GM12878 (cell line): ENCODE results near the gene MFAP2. TPM values are rescaled to one million over a fixed set of nuclear protein-coding genes. Genes with fewer than 3 reads are reported as not detected.

ENCODE experiments used
- ATAC-seq: fragments of 200-7000 bp; cut with Tn5 transposase; 3 replicates; pipeline ENCODE4 v1.9.1; 2020; ENCODE audit warnings: mild to moderate bottlenecking, moderate library complexity
- BruUV-seq: library from RNA; stranded (reverse); fragments of 400-500 nt; replicated peaks from 2 replicates; lab custom pipeline; 2021; lab: Mats Ljungman, UMichigan
- CTCF ChIA-PET: fragments of 300-600 bp; sonication (Branson Sonifier 250); formaldehyde crosslinking; extraction: SDS; loops from one replicate; lab custom pipeline; 2021; ENCODE audit warnings: inconsistent platforms; lab: Yijun Ruan, JAX
- POLR2A ChIA-PET: fragments of 350-600 bp; formaldehyde crosslinking; extraction: SDS; loops from one replicate; lab custom pipeline; 2021; ENCODE audit warnings: inconsistent platforms; lab: Charles Lee
- RAD21 ChIA-PET: fragments of 300-600 bp; sonication (Branson Sonifier 250); formaldehyde crosslinking; loops from one replicate; lab custom pipeline; 2023; ENCODE audit warnings: antibody characterized with exemption; ENCODE audit not compliant: unreplicated experiment; lab: Charles Lee
- SMC1A ChIA-PET: fragments of 300-600 bp; sonication (Branson Sonifier 250); formaldehyde crosslinking; loops from one replicate; lab custom pipeline; 2023; ENCODE audit not compliant: unreplicated experiment, uncharacterized antibody; lab: Charles Lee
- DNase-seq: peaks from one replicate; pipeline ENCODE4 v3.0.0-alpha.2; 2011; ENCODE audit warnings: low read depth, low spot score
- FAIRE-seq: peaks from 3 replicates; lab custom pipeline; 2011; peaks lifted over from hg19 to GRCh38; lab: Jason Lieb, UNC
- H2AFZ ChIP-seq: 2 replicates; pipeline ENCODE4 v1.6.0; 2011; ENCODE audit warnings: low read depth, low read length, control low read depth; ENCODE audit not compliant: control insufficient read depth
- H3K27ac ChIP-seq: 2 replicates; pipeline ENCODE4 v1.5.1; 2011; ENCODE audit warnings: control low read depth; ENCODE audit not compliant: control insufficient read depth, insufficient read depth
- H3K27me3 ChIP-seq, 2 experiments: replicated peaks in 1 of 2; 2 replicates each; pipeline versions ENCODE4 v1.6.0 to v1.6.1; 2011; ENCODE audit warnings: low read length in 1 of 2; ENCODE audit not compliant: control insufficient read depth in 2 of 2, insufficient read depth in 2 of 2
- H3K36me3 ChIP-seq, 2 experiments: 2 replicates each; pipeline ENCODE4 v1.5.1; 2011; ENCODE audit warnings: low read length in 1 of 2; ENCODE audit not compliant: control insufficient read depth in 2 of 2, insufficient read depth in 2 of 2
- H3K4me1 ChIP-seq: 2 replicates; pipeline ENCODE4 v1.6.1; 2011; ENCODE audit warnings: mild to moderate bottlenecking, low read length, moderate library complexity, mixed read lengths; ENCODE audit not compliant: control insufficient read depth, insufficient read depth
- H3K4me2 ChIP-seq: 2 replicates; pipeline ENCODE4 v1.6.0; 2011; ENCODE audit warnings: control low read depth; ENCODE audit not compliant: control insufficient read depth, insufficient read depth
- H3K4me3 ChIP-seq: fragments of 200-600 bp; sonication (generic); 2 replicates; pipeline ENCODE4 v1.5.1; 2016
- H3K79me2 ChIP-seq: 2 replicates; pipeline ENCODE4 v1.6.0; 2011; ENCODE audit warnings: low read length; ENCODE audit not compliant: control insufficient read depth, insufficient read depth
- H3K9ac ChIP-seq: 2 replicates; pipeline ENCODE4 v1.8.0; 2011; ENCODE audit warnings: low read length, control low read depth, mixed read lengths; ENCODE audit not compliant: control insufficient read depth, insufficient read depth
- H3K9me3 ChIP-seq: replicated peaks from 3 replicates; pipeline ENCODE4 v1.5.1; 2011; ENCODE audit warnings: mild to moderate bottlenecking, low read length; ENCODE audit not compliant: control insufficient read depth, insufficient read depth
- H4K20me1 ChIP-seq: 2 replicates; pipeline ENCODE4 v1.6.0; 2011; ENCODE audit not compliant: control insufficient read depth, insufficient read depth
- CBX5 ChIP-seq: sonication (generic); IDR thresholded peaks from 2 replicates; pipeline ENCODE4 v1.6.1; 2016; ENCODE audit warnings: low read depth, moderate library complexity, mild to moderate bottlenecking, inconsistent platforms
- CREB1 ChIP-seq: IDR thresholded peaks from 2 replicates; pipeline ENCODE4 v1.6.1; 2012; ENCODE audit warnings: low read depth, mild to moderate bottlenecking, inconsistent platforms
- FOXK2 ChIP-seq: fragments of 450-650 bp; IDR thresholded peaks from 2 replicates; pipeline ENCODE4 v1.6.1; 2017; ENCODE audit warnings: mild to moderate bottlenecking, moderate library complexity
- FOXM1 ChIP-seq: IDR thresholded peaks from 2 replicates; pipeline ENCODE4 v1.6.1; 2012; ENCODE audit warnings: low read depth, mild to moderate bottlenecking, inconsistent platforms, low read length, moderate library complexity
- HCFC1 ChIP-seq: fragments of 150-350 bp; IDR thresholded peaks from 2 replicates; pipeline ENCODE4 v1.6.1; 2014; ENCODE audit warnings: low read length
- KAT2A ChIP-seq: conservative IDR thresholded peaks from 2 replicates; pipeline ENCODE4 v1.6.1; 2011; ENCODE audit warnings: low read depth, low read length; ENCODE audit not compliant: control insufficient read depth
- LARP7 ChIP-seq: fragments of 450-650 bp; IDR thresholded peaks from 2 replicates; pipeline ENCODE4 v1.6.1; 2017; ENCODE audit warnings: mild to moderate bottlenecking
- MYC ChIP-seq: IDR thresholded peaks from 2 replicates; pipeline ENCODE4 v1.6.1; 2011; ENCODE audit warnings: mild to moderate bottlenecking, low read length, moderate library complexity, inconsistent platforms; ENCODE audit not compliant: insufficient read depth, insufficient replicate concordance, insufficient read length, severe bottlenecking
- NBN ChIP-seq: fragments of 450-650 bp; IDR thresholded peaks from 2 replicates; pipeline ENCODE4 v1.6.1; 2016
- NFYB ChIP-seq: IDR thresholded peaks from 2 replicates; pipeline ENCODE4 v1.6.1; 2011; ENCODE audit warnings: low read depth, mild to moderate bottlenecking, low read length, improper control_type of control experiment, moderate library complexity; ENCODE audit not compliant: insufficient read depth
- SMC3 ChIP-seq: IDR thresholded peaks from 2 replicates; pipeline ENCODE4 v1.6.1; 2011; ENCODE audit warnings: low read length, improper control_type of control experiment, borderline replicate concordance
- TAF1 ChIP-seq: IDR thresholded peaks from 2 replicates; pipeline ENCODE4 v1.6.1; 2011; ENCODE audit warnings: mild to moderate bottlenecking, low read depth, low read length, borderline replicate concordance
- TCF3 ChIP-seq: IDR thresholded peaks from 2 replicates; pipeline ENCODE4 v1.6.1; 2012; ENCODE audit warnings: low read depth, mild to moderate bottlenecking, low read length, borderline replicate concordance; ENCODE audit not compliant: insufficient read depth
- WGBS: methylation state at CpG from one replicate; pipeline ENCODE4 v1.1.6; 2016; ENCODE audit warnings: low lambda C conversion rate; ENCODE audit not compliant: insufficient replicate concordance, insufficient coverage; ENCODE audit errors: missing lambda C conversion rate; 5-methylcytosine and 5-hydroxymethylcytosine counted together
- in situ Hi-C: fragments of 300-500 bp; cut with MboI; formaldehyde crosslinking; loops from 9 replicates; pipeline ENCODE4 v1.14.3; 2018; ENCODE audit warnings: mixed read lengths
- intact Hi-C: fragments of 100-400 bp; cut with micrococcal nuclease; formaldehyde crosslinking; loops from one replicate; pipeline ENCODE4 v1.14.2; 2022; ENCODE audit not compliant: unreplicated experiment
- polyA plus RNA-seq, 11 experiments: library from polyadenylated mRNA; depleted of rRNA in 4 of 11; unstranded in 6 of 11; stranded (reverse) in 5 of 11; fragments of >200 nt; fragmentation: Nextera tagmentation in 4 of 11; fragmentation: Illumina TruSeq in 1 of 11; extraction: Ambion mirVana in 4 of 11; extraction: Trizol in 1 of 11; gene quantifications; 1 replicate in 1 of 11; 2 replicates in 10 of 11; pipeline versions ENCODE4 v1.2.1 to v1.2.3, GENCODE V29; 2011 to 2016; ENCODE audit warnings: inconsistent platforms in 2 of 11, missing spikeins in 2 of 11, low read depth in 1 of 11
- total RNA-seq, 4 experiments: library from RNA; depleted of rRNA in 3 of 4; stranded (reverse); fragments of >200 nt in 3 of 4; fragmentation: Illumina TruSeq in 1 of 4; extraction: Trizol in 1 of 4; gene quantifications; 2 replicates each; pipeline versions ENCODE4 v1.2.1 to v1.2.3, GENCODE V29; 2013 to 2021
- TF ChIP-seq, protein P1 (sequence below): fragments of 450-650 bp; conservative IDR thresholded peaks from 2 replicates; pipeline ENCODE4 v1.6.1; 2017; ENCODE audit warnings: mild to moderate bottlenecking, moderate library complexity
- TF ChIP-seq, protein P2 (sequence below): fragments of 450-650 bp; IDR thresholded peaks from 2 replicates; pipeline ENCODE4 v1.6.1; 2016; ENCODE audit warnings: mild to moderate bottlenecking

MFAP2 gene
- total and polyA plus RNA-seq, 10 of the 15 experiments (the other 5 are each of a cell fraction or from before 2014, with no cell fraction given) = 0.16 TPM; not detected in 9

DNA sequence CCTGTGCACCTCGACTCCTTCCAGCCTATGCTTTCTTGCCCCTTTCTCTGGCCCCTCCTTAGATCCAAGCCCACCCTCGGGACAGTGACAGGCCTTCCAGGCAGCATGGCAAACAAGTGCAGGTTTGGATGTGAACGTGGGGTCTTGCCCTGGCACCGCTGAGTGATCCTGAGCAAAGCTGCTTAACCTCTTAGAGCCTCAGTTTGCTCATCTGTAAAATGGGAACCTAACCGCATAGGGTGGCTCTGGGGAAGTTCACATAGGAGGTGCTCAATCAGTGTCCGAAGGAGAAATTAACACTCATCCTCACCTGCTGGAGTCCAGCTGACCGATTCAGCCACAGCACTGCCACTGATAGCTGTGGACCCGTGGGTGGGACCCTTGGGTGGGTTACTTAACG lies 7.2 kb downstream of the MFAP2 start (continued):
- TF ChIP-seq, protein P1, sequence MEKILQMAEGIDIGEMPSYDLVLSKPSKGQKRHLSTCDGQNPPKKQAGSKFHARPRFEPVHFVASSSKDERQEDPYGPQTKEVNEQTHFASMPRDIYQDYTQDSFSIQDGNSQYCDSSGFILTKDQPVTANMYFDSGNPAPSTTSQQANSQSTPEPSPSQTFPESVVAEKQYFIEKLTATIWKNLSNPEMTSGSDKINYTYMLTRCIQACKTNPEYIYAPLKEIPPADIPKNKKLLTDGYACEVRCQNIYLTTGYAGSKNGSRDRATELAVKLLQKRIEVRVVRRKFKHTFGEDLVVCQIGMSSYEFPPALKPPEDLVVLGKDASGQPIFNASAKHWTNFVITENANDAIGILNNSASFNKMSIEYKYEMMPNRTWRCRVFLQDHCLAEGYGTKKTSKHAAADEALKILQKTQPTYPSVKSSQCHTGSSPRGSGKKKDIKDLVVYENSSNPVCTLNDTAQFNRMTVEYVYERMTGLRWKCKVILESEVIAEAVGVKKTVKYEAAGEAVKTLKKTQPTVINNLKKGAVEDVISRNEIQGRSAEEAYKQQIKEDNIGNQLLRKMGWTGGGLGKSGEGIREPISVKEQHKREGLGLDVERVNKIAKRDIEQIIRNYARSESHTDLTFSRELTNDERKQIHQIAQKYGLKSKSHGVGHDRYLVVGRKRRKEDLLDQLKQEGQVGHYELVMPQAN = no peak
- no peak for TF ChIP-seq CBX5

DNA sequence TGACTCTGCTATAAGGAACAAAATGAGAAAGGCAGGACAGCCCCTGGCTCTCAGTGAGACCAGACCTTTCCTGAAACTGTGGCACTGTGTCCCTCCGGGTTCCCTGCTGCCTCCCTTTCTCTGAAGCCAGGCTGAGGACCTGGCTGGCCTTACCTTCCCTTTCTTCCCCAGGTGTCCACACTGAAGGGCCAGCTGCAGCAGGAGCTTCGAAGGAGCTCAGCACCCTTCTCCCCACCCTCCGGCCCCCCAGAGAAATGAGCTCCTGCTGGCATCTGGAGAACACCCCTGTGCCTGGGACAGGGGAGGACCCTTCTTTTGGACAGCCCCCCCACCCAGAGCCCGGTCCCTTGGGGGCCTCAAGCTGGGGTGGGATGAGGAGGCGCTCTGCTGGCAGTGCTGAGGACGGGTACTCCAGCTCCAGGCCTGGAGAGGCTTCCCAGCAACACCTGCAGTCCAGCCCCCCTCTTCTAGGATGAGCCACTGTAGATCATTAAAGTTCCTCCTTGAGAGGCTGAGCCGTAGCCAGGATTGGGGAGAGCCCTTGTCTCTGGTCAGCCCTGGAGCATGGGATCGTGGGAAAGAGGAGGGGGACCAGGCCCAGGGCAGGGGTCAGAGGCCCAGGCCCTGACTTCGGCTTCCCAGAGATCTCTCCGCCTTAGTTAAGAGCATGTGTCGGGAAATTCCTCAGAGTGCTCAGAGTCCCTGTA lies 8.1 kb downstream of the MFAP2 start:
- Histone ChIP-seq H3K9me3 (no peaks in the 10 kb centered on the region), H3K4me3 (no peak overlapping the region), H3K79me2 (no peaks in the 10 kb centered on the region), H3K4me2 (no peak overlapping the region), H3K27ac (no peak overlapping the region), H3K4me1 (no peaks in the 10 kb centered on the region), H3K27me3 (no peaks in the 10 kb centered on the region), H3K36me3 (no peaks in the 10 kb centered on the region), H4K20me1 (no peaks in the 10 kb centered on the region), H2AFZ (no peak overlapping the region), H3K9ac (no peak overlapping the region)
- ChIA-PET RAD21 (no interaction called here), CTCF (no interaction called here), SMC1A (no interaction called here), POLR2A (interaction anchor here (0.6 kb wide), 1 partner anchor 879 kb away, joined by 5 read pairs; no protein-coding TSS in a partner anchor)
- in situ Hi-C loops (no loop called here), intact Hi-C loops (no loop called here)
- ATAC-seq (no peak), DNase-seq (no peak), FAIRE-seq (no peak)
- no peak for TF ChIP-seq MYC
- TF ChIP-seq LARP7 = no peak
- TF ChIP-seq HCFC1 = no peak
- TF ChIP-seq FOXK2 = no peak
- TF ChIP-seq CREB1 = no peak
- no peak for TF ChIP-seq FOXM1
- TF ChIP-seq, protein P2, sequence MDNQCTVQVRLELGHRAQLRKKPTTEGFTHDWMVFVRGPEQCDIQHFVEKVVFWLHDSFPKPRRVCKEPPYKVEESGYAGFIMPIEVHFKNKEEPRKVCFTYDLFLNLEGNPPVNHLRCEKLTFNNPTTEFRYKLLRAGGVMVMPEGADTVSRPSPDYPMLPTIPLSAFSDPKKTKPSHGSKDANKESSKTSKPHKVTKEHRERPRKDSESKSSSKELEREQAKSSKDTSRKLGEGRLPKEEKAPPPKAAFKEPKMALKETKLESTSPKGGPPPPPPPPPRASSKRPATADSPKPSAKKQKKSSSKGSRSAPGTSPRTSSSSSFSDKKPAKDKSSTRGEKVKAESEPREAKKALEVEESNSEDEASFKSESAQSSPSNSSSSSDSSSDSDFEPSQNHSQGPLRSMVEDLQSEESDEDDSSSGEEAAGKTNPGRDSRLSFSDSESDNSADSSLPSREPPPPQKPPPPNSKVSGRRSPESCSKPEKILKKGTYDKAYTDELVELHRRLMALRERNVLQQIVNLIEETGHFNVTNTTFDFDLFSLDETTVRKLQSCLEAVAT = no peak
- TF ChIP-seq NFYB = no peak
- no peak for TF ChIP-seq KAT2A
- TF ChIP-seq TAF1 = no peak
- TF ChIP-seq NBN = no peak
- no peak for TF ChIP-seq SMC3
- TF ChIP-seq TCF3 = no peak
- 32% methylated on average over 11 of the region's 11 CpGs for WGBS
- no TSS peak for BruUV-seq
